Panc1 (cell line): Measurements from ENCODE around the gene HBB.

Experiments
- CTCF ChIP-seq: fragments of 450-650 bp; IDR thresholded peaks from 2 replicates; pipeline ENCODE4 v1.5.1; 2017; ENCODE audit warnings: mild to moderate bottlenecking
- POLR2AphosphoS5 ChIP-seq: IDR thresholded peaks from 2 replicates; pipeline ENCODE4 v1.6.1; 2012; ENCODE audit warnings: mild to moderate bottlenecking, low read depth, low read length, moderate library complexity
- REST ChIP-seq, 2 experiments: IDR thresholded peaks; 2 replicates each; pipeline ENCODE4 v1.6.1; 2011 to 2012; ENCODE audit warnings: low read depth in 2 of 2, control low read depth in 1 of 2, low read length in 1 of 2, mild to moderate bottlenecking in 1 of 2, moderate library complexity in 1 of 2; ENCODE audit not compliant: insufficient read depth in 1 of 2
- SIN3A ChIP-seq: IDR thresholded peaks from 2 replicates; pipeline ENCODE4 v1.6.1; 2012; ENCODE audit warnings: low read depth, mild to moderate bottlenecking, low read length, moderate library complexity, borderline replicate concordance; ENCODE audit not compliant: insufficient read depth
- TCF7L2 ChIP-seq: IDR thresholded peaks from 2 replicates; pipeline ENCODE4 v1.6.1; 2011; ENCODE audit warnings: mild to moderate bottlenecking, low read depth, low read length, inconsistent platforms

- TF ChIP-seq CTCF (no peak), REST (IDR thresholded peaks at IDR 0.05; ENCODE audit: insufficient read depth in 1 of 2, low read depth in 2 of 2, low read length in 1 of 2) (no peak), POLR2AphosphoS5 (no peak), SIN3A (no peak), TCF7L2 (no peak)
Measured at GRCh38 chr11:5229356-5229755, 2.5 kb upstream of the HBB start.
